Endothelial cell (in vitro differentiated cells): Measurements from ENCODE around the gene CTCF. TPM values are rescaled to one million over a fixed set of nuclear protein-coding genes. Genes with fewer than 3 reads are reported as not detected.

Source experiments
- DNase-seq: peaks from one replicate; pipeline ENCODE4 v3.0.0; 2021; ENCODE audit warnings: low spot score
- H3K27ac Mint-ChIP-seq: one replicate; pipeline ENCODE4 v1.8.0; 2021; ENCODE audit warnings: mixed read lengths, inconsistent platforms; ENCODE audit not compliant: unreplicated experiment
- H3K27me3 Mint-ChIP-seq: one replicate; pipeline ENCODE4 v1.8.0; 2021; ENCODE audit warnings: mild to moderate bottlenecking, moderate library complexity, mixed read lengths, inconsistent platforms; ENCODE audit not compliant: unreplicated experiment
- H3K36me3 Mint-ChIP-seq: one replicate; pipeline ENCODE4 v1.8.0; 2021; ENCODE audit warnings: mild to moderate bottlenecking, low read depth, mixed read lengths, inconsistent platforms; ENCODE audit not compliant: unreplicated experiment
- H3K4me1 Mint-ChIP-seq: one replicate; pipeline ENCODE4 v1.8.0; 2021; ENCODE audit warnings: mild to moderate bottlenecking, mixed read lengths, inconsistent platforms; ENCODE audit not compliant: unreplicated experiment
- H3K4me3 Mint-ChIP-seq: one replicate; pipeline ENCODE4 v1.8.0; 2021; ENCODE audit warnings: mild to moderate bottlenecking, mixed read lengths, inconsistent platforms; ENCODE audit not compliant: unreplicated experiment
- H3K9me3 Mint-ChIP-seq: one replicate; pipeline ENCODE4 v1.8.0; 2021; ENCODE audit warnings: mixed read lengths, inconsistent platforms; ENCODE audit not compliant: unreplicated experiment
- CTCF ChIP-seq: fragments of 200-600 bp; sonication (generic); IDR thresholded peaks from one replicate; pipeline ENCODE4 v1.5.0; 2021; ENCODE audit warnings: antibody characterized with exemption; ENCODE audit not compliant: unreplicated experiment
- total RNA-seq: library from RNA; stranded (reverse); fragmentation: NEBNext Ultra II Directional; extraction: Animal tissue kit (Norgen Biotek cat#: 25700); gene quantifications from one replicate; pipeline ENCODE4 v1.2.1, GENCODE V29; 2021; ENCODE audit not compliant: unreplicated experiment

The CTCF gene
- total RNA-seq, 1 donor from 2014 or later = 40.1 TPM

- peak within 1 kb of the TSS; percentile 75 for H3K27ac Mint-ChIP-seq
Observed at GRCh38 chr16:67659675-67660563, 97.6 kb downstream of the CTCF start, which contains the start of gene ACD. TSS of gene ACD (minus strand) at chr16:67660260. CDS start at chr16:67660220, 40 bp downstream.

GRCh38 chr16:67660564-67661028 lies 98.3 kb downstream of the CTCF start, which contains the start of gene PARD6A:
TSS of gene PARD6A (plus strand) at chr16:67660960. CDS start at chr16:67661039, 79 bp downstream.
- H3K4me1 Mint-ChIP-seq = peaks cover 8% of the 10 kb centered on the region

More at GRCh38 chr16:67659675-67660563, 97.6 kb downstream of the CTCF start, which contains the start of gene ACD:
- Mint-ChIP-seq H3K9me3 (no peaks in the 10 kb centered on the region), H3K27me3 (peaks cover 27% of the 10 kb centered on the region), H3K4me3 (peak within 1 kb of the TSS; percentile 92), H3K4me1 (peaks cover 8% of the 10 kb centered on the region), H3K36me3 (peaks cover 13% of the 10 kb centered on the region)
- no peak for TF ChIP-seq CTCF
- DNase-seq = peak; percentile 90

GRCh38 chr16:67661101-67661761 lies 98.9 kb downstream of the CTCF start:
- peaks cover 7% of the 10 kb centered on the region for H3K36me3 Mint-ChIP-seq
- DNase-seq = peak; percentile 48

More at GRCh38 chr16:67660564-67661028, 98.3 kb downstream of the CTCF start, which contains the start of gene PARD6A:
- Mint-ChIP-seq H3K27me3 (peaks cover 22% of the 10 kb centered on the region), H3K9me3 (no peaks in the 10 kb centered on the region), H3K27ac (peak within 1 kb of the TSS; percentile 75), H3K36me3 (peaks cover 10% of the 10 kb centered on the region), H3K4me3 (peak within 1 kb of the TSS; percentile 92)
- no peak for TF ChIP-seq CTCF
- DNase-seq = peak; percentile 84

GRCh38 chr16:67661886-67662652 lies 99.7 kb downstream of the CTCF start:
- H3K9me3 Mint-ChIP-seq = no peaks in the 10 kb centered on the region
- TF ChIP-seq CTCF = no peak
- H3K27me3 Mint-ChIP-seq = peaks cover 20% of the 10 kb centered on the region
- no peak overlapping the region for H3K4me3 Mint-ChIP-seq
- peaks cover 8% of the 10 kb centered on the region for H3K4me1 Mint-ChIP-seq
- peaks cover 7% of the 10 kb centered on the region for H3K36me3 Mint-ChIP-seq
- H3K27ac Mint-ChIP-seq = peak overlapping the region; percentile 52
- DNase-seq = no peak

More at GRCh38 chr16:67661101-67661761, 98.9 kb downstream of the CTCF start:
- TF ChIP-seq CTCF = no peak
- H3K4me1 Mint-ChIP-seq = peaks cover 8% of the 10 kb centered on the region
- peak overlapping the region; percentile 91 for H3K4me3 Mint-ChIP-seq
- H3K27ac Mint-ChIP-seq = peak overlapping the region; percentile 67
- peaks cover 19% of the 10 kb centered on the region for H3K27me3 Mint-ChIP-seq
- no peaks in the 10 kb centered on the region for H3K9me3 Mint-ChIP-seq
